Liver (tissue), 3 donors: ENCODE measurements around the gene GSTA1.

Experiments
- CTCF ChIP-seq: fragments of 150-350 bp; IDR thresholded peaks from 2 replicates; pipeline ENCODE4 v1.5.1; 2017; ENCODE audit warnings: improper control_type of control experiment, low read depth, low read length; ENCODE audit not compliant: missing input control
- FOXA1 ChIP-seq: IDR thresholded peaks from 2 replicates; pipeline ENCODE4 v1.6.1; 2016; ENCODE audit warnings: antibody characterized with exemption
- HNF4A ChIP-seq, 2 donors: conservative IDR thresholded peaks; 2 replicates each; pipeline ENCODE4 v1.6.1; 2016; ENCODE audit warnings: antibody characterized with exemption in 2 of 2, mild to moderate bottlenecking in 2 of 2
- MAX ChIP-seq: IDR thresholded peaks from 2 replicates; pipeline ENCODE4 v1.6.1; 2016; ENCODE audit warnings: antibody characterized with exemption
- SP1 ChIP-seq: IDR thresholded peaks from 2 replicates; pipeline ENCODE4 v1.6.1; 2018; ENCODE audit warnings: antibody characterized with exemption, mild to moderate bottlenecking
- TAF1 ChIP-seq: conservative IDR thresholded peaks from 2 replicates; pipeline ENCODE4 v1.6.1; 2016; ENCODE audit warnings: antibody characterized with exemption, mild to moderate bottlenecking
- YY1 ChIP-seq: IDR thresholded peaks from 2 replicates; pipeline ENCODE4 v1.6.1; 2016; ENCODE audit warnings: antibody characterized with exemption, mild to moderate bottlenecking
- ZBTB33 ChIP-seq: IDR thresholded peaks from 2 replicates; pipeline ENCODE4 v1.6.1; 2016; ENCODE audit warnings: antibody characterized with exemption
- TF ChIP-seq, protein P1 (sequence below): IDR thresholded peaks from 2 replicates; pipeline ENCODE4 v1.6.1; 2016; ENCODE audit warnings: antibody characterized with exemption, mild to moderate bottlenecking
- donor health status: healthy.
- donor health status: healthy.

GRCh38 chr6:52808660-52809059 is 5.0 kb upstream of the GSTA1 start:
- TF ChIP-seq CTCF = no peak
- no peak for TF ChIP-seq MAX
- no peak for TF ChIP-seq FOXA1
- TF ChIP-seq ZBTB33 = no peak
- TF ChIP-seq YY1 = no peak
- no peak for TF ChIP-seq HNF4A (conservative IDR thresholded peaks at IDR 0.05)
- TF ChIP-seq SP1 = no peak
- TF ChIP-seq, protein P1, sequence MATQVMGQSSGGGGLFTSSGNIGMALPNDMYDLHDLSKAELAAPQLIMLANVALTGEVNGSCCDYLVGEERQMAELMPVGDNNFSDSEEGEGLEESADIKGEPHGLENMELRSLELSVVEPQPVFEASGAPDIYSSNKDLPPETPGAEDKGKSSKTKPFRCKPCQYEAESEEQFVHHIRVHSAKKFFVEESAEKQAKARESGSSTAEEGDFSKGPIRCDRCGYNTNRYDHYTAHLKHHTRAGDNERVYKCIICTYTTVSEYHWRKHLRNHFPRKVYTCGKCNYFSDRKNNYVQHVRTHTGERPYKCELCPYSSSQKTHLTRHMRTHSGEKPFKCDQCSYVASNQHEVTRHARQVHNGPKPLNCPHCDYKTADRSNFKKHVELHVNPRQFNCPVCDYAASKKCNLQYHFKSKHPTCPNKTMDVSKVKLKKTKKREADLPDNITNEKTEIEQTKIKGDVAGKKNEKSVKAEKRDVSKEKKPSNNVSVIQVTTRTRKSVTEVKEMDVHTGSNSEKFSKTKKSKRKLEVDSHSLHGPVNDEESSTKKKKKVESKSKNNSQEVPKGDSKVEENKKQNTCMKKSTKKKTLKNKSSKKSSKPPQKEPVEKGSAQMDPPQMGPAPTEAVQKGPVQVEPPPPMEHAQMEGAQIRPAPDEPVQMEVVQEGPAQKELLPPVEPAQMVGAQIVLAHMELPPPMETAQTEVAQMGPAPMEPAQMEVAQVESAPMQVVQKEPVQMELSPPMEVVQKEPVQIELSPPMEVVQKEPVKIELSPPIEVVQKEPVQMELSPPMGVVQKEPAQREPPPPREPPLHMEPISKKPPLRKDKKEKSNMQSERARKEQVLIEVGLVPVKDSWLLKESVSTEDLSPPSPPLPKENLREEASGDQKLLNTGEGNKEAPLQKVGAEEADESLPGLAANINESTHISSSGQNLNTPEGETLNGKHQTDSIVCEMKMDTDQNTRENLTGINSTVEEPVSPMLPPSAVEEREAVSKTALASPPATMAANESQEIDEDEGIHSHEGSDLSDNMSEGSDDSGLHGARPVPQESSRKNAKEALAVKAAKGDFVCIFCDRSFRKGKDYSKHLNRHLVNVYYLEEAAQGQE = no peak
- TF ChIP-seq TAF1 = no peak
